SIG-M5 (cell line): Measurements from ENCODE around the gene PRKCE.

ENCODE experiments used
- DNase-seq: peaks from one replicate; lab custom pipeline; 2025; lab: John Stamatoyannopoulos, UW

PRKCE gene

DNA sequence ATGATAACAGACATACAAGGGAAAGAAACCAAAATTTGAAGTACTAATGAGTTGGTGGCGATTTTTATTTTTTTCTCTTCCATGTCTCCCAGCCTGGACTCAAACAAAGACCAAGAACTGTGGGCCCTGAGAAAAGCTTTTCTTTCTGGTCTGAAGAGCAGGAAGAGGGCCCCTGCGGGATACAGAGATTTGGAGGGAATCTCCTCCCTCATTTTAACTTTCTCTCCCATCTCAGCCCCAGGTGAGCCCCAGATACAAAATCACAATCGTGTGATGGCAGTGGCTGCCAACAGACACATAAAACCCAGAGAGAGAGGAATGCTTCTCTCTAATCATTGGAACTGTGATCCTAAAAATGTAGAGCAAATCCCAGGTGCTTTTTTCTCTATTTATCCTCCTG lies 19.5 kb upstream of the PRKCE start:
- DNase-seq: no peak

DNA sequence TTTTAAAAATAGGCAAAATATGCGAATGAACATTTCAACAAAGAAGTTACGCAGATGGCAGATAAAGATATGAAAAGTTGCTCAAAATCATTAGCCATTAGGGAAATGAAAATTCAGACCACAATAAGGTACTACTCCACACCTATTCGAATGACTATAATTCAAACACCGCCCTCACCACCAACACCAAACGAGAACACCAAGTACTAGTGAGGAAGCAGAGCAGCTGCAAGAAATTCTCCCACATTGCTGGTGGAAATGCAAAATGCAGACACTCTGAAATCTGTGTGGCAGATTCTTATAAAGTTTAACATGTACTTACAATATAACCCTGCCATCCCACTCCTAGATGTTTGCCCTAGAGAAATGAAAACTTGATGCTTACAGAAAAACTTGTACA lies 17.3 kb upstream of the PRKCE start:
- DNase-seq: no peak

DNA sequence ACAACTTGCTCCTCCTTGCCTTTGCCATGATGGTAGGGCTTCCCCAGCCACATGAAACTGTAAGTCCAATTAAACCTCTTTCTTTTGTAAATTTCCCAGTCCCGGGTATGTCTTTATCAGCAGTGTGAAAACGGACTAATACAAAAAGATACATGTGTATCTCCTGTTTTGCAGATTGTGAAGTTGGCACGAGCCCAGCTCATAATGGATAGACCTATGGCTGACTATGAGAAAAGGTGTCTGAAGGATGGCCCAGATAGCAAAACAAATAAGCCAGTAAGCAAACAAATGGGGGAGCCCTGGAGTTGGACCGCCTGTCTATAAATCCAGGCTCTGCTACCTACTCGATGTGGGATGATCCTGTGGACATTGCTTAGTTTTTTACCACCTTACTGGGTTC lies 15.5 kb upstream of the PRKCE start:
- no peak for DNase-seq

DNA sequence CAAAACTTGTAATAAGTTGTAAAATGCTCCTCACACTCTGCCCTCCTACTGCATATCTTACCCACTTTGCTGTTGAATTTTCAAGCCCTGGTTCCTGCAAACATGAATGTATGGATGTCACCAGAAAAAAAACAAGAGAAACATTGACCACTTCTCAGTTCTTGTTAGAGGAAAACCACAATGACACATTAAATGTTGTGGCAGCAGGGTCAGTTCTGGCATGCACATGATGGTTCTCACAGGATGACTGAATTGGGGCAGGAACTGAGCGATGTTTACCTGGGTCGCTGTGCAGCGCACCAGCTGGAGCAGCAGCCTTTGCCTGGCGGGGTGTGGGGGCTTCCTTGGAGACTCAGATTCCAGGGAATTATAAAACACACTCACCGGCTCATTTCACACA lies 14.0 kb upstream of the PRKCE start:
- DNase-seq: no peak

DNA sequence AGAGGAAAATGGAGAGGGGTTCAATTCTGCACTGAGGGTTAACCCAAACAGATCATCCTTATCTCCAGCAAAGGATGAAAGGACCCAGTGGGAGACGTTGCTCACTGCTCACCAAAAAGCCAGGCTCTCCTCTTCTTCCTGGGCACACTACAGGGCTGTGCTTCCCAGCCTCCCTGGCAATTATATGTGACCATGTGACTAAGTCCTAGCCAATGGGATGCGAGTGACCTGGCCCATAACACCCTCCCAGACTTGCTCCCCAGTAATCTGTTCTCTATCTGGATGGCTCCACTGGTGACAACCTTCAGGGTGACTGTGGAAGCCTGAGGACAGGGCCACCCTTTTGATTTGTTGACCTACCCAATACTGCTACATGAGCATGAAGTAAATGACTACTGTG lies 10.9 kb upstream of the PRKCE start:
- DNase-seq: no peak

DNA sequence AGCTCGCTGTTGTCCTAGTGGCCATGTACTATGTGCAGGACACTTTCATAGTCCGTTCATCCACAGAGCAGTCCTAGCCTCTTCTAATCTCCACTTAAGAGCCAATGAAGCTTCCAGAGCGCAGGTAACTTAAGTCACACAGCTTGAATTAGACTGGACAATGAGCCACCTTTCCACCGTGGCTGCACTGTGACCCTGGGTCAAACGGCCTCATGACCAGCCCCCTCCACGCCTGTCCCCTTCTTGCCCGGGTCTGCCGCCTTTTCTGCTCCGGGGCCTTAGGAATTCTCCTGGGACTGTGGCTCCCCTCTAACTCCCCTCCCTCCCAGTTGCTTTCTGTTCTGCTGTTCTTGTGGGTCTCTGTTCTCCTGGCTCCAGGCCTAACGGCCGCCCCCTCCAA lies 8.4 kb upstream of the PRKCE start:
- no peak for DNase-seq

DNA sequence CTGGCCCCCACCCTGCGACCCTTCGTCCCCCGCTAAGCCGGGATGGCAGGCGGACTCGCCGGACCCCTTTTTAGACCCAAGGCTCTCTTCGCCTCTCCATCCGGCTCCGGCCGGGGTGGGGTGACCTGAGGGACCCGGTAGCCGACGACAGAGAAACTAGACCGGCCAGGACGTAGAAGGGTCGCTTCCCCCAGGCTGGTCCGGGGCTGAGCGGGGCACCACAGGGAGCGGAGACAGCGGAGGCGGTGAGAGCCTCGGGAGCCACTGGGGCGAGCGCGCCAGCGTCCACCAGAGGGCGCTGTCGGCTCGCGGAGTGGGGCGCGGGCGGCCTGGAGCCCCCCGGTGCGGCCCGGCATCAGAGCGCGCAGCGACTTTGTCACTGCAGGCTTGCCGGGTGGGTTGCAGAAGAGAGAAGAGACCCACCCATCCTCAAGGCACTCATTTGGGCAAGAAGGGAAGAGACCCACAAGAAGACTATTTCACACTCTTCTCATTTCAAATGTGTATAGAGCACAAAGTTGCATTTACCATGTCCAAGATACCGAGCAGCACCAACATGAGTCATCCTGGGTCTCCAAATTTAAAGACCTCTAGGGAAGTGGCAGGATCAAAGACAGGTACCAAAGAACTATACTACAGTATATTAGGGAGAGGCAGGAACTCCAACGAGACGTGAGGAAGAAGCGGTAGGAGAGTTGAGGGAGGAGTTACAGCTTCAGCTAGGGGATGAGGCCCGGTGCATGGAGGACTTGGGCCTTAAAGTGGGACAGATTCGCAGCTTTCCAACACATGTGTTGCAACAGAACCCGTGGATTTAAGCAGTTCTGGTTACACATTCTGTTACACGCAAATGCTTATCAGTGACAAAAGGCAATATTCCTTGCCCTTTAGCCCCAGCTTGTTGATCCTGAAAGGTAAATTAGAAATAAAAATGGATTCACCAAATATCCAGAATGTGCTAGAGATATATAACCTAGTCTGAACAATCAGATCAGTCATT lies 7.6 kb upstream of the PRKCE start:
- no peak for DNase-seq

DNA sequence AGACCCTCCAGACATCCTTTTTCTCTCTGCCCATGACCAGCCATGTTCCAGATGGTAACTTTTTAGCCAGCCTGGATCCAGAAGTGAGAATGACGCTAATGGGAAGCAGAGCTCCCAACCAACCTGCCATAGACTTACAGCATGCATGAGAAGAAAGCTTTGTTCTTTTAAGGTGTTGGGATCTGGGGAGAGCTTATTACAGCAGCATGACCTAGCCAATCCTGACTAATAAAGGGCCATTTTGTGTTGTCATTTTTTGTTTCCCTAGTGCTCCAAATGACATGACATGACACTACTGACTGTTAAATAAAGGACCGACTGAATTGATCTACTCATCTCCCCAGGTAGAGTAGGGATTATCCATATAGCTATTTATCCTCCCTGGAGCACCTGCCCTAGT lies 5.2 kb upstream of the PRKCE start:
- DNase-seq: no peak

DNA sequence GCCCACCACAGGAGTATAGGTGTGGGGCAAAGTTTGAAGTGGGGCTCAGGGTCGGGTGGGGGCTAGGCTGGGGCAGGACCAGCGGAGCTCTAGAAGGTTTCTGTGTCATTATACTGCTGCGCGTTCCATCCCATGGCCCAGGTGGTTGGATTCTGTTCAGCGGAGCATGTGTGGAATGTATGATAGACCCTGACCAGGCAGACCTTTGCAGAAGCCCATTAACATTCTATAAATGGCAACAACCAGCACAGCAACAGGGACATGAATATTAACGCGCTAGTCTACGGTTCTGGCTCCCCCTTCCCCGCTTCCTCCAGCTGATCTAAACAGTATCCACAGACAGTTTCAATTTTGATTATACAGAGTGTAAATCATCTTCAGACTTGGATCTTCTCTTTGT lies 4.1 kb upstream of the PRKCE start:
- no peak for DNase-seq

DNA sequence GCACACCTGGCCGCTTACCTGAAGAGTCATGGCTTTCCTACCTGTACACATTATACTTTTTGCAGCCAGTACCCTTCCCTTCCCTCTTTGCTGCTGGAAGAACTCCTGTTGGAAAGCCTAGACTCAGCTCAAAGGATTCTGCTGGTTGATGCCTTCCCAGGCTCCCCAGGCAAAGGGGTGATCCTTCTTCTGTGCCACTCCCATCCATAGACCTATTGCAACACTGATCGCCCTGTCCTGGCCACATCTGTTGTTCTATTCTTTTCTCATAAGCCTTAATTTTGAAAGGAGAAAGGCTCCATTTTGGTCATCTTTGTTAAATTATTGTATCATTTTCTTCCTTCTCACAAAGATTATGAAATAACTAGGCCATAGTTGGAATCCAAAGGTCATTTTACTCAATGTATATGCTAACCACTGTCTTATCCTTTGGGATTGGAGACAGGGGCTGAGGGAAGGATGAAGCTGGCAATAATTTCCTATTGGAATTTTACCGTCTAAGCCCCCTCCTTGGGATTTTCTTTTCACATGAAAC lies 3.4 kb upstream of the PRKCE start:
- no peak for DNase-seq

DNA sequence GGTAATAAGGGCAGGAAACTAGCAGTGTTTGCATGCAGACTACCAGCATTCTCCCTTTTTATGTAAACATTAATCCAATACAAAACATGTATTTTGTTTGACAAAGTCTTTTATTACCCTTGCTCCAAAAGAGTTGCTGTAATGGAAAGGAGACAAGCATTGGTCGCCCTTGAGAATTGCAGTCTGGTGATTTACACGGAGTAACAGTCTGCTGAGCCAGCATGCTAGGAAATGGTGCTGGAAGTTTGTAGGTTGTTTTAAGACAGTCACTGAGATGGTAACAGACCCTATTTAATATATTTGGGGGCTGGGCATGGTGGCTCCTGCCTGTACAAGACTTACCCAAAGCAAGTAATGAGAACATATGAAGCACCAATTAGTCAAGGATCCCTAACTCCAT lies 2.8 kb upstream of the PRKCE start:
- DNase-seq: no peak

DNA sequence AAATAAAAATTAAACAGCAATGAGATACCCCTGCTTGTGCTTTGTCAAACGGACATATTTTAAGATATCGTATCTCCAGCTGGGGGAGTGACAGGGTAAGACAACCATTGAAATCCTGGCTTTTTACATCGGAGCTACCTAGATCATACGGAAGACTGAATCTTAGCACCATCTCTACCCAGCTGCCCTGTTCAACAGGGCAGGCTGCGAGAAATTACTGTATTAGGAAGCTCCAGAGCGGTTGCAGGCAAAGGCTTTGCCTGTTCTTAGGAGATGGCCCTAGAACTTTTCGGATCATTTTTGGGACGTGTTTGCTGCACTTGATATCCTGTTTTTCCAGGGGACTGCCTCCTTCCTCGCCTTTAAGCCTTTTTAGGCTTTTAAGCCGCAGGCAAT lies 2.0 kb upstream of the PRKCE start:
- no peak for DNase-seq

DNA sequence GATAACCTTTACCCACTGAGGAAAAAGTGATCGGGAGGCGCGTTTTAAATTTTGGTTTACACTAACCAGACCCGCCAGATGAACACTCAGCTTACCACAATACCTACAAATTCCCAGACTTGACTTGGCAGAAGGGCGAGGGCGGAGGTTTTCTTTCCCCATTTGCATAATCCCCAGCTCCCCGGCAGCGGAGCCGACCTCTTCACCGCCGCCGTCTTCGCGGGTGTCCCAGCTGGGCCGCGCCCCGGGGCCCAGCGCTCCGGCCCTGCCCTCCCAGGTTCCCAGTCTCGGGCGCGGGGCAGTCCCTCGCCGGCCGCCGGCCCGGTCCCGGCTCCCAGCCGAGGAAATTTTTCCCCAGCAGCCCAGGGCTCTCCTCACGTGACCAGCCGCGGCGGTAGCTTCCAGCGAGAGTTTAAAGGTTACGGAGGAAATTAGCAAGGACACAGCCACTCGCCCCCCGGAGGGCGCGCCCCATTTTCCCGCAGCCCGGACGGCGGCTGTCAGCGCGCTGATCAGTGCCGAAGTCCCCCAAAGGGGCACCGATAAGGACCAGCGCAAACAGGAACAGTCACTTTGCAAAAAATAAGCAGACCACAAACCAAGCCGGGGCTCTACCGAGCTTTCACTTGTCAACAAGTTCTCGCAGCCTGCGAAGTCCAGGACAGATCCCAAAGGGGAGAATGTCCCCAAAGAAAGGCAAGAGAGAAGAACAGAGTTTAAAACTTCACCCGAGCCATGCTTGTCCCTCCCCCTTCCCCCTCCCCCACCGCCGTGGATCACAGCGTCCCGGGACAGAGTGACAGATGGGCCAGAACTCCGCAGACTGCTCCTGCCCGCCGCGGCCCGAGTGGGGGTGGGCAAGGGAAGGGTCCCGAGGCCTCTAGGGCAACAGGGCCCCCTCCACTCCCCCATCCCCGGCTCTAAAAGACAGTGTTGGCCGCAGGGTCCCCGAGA lies 1.3 kb upstream of the PRKCE start:
- DNase-seq: no peak

DNA sequence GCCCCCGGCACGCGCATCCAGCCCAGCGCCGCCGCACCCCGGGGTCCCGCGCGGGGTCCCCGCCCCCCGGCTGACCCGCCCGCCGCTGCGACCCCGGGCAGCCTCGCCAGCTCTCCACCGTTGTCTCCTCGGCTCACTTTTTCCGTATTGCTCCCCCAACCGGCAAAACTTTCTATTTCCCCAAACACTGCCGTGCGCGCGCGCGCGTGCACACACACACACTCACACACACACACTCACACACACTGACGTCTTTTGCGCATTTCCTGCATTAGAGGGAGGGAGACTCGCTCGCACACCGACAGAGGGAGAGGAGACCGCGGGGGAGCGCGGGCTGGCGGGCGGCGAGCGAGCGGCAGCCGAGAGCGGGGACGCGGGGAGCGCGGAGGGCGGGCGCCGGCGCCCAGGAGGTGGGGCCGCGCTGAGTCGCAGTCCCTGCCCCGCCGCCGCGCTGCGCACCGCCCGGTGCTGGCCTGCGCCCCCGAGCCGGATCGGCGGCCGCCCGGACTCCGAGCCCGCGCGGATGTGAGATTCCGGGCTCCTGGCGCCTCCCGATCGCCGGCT lies 542 bp upstream of the PRKCE start:
- peak; percentile 66 for DNase-seq

DNA sequence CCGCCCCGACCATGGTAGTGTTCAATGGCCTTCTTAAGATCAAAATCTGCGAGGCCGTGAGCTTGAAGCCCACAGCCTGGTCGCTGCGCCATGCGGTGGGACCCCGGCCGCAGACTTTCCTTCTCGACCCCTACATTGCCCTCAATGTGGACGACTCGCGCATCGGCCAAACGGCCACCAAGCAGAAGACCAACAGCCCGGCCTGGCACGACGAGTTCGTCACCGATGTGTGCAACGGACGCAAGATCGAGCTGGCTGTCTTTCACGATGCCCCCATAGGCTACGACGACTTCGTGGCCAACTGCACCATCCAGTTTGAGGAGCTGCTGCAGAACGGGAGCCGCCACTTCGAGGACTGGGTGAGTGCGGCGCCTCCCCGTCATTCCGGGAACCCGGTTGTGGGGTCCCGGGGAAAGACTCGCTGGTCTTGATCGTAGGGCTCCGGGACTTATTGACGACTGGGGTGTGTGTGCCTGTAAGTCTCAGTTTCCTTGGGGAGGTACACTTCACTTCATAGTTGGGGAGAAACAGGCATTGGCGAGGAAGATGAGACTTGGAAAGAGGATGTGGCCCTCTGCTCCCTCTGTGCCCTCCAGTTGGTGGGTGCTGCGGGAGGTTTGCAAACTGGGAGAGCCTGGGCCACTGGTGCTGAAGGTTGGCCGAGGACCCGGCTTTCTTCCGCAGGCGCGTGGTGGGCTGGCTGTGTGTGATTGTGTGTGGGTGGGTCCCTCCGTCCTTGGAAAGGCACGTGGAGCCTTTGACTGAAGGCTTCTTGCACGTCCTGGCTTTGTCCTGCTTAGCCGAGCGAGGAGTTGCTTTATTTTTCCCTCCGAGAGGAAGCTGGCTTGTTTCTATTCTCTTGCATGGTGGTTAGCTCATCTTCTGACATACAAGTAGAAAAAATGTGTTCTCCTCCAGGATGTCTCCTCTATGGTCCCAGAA lies 886 bp downstream of the PRKCE start:
- no peak for DNase-seq

DNA sequence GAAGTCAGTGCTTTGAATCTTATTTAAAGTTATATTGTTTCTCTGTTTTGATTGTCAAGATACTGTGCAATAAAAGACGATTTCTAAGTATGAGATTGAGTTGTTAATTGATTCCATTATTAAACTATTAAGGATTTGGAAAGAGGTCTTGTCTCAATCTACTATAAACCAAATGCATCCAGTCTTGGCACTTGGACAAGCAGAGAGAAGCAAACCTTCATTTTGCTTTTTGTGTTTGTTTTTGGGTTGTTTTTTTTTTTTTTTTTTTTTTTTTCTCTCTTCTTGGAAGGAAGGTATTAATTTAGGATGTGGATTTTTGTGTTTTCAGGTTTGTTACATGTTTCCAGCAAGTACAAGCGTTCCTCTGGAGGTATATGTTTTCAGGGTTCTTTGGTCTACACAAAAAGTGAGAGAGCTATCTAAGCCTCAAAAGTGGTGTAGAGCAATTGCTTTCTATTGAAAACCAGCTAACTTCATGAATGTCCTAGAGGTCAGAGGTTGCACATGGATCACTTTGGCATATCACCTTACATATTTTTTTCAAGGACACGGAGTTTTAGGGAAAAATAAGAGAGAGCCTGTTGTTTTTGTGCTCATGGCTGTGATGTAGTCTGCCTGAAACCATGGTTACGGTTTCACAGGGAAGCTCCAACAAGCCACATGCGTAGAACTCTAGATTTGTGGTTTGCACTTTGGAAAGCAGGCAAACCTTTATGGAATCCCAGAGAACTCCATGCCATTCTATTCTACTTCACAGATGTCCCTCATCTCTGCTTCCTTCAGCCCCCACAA lies 1.8 kb downstream of the PRKCE start:
- DNase-seq: no peak

DNA sequence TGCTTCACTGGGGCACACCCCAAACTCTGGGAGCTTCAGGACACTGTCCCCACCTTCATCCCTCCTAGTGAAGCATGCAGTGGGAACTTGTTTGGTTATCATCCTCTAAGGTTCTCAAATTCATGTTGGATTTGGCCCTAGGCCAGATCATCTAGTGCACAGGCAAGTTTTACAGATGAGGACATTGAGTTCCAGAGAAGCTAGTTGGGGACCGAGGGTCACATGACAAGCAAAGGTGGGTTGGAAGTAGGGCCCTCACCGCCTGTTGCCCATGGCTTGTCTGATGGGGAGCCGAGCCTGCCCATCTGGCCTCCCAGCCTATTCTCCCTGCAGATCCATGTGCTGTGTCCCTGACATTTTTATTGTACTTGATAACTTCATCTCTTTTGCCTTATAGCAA lies 2.8 kb downstream of the PRKCE start:
- no peak for DNase-seq

DNA sequence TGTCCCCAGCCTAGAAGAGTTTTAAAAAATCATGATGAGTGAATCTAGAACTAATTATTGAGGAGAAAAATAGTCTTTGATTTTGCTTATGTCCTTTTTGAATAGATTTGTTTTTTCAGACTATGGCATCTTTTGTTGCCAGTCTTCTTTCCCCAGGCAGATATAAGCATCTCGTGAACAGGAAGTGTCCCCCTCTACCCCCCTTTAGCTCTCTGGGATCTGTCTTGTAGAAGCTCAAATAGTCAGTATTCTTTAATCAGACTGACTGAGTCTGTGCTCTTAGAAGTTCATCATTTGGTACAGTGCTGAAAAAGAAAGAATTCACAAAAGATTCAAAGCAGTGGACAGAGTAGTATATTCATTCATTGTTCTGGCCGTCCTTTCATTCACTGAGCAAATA lies 10.4 kb downstream of the PRKCE start:
- no peak for DNase-seq

DNA sequence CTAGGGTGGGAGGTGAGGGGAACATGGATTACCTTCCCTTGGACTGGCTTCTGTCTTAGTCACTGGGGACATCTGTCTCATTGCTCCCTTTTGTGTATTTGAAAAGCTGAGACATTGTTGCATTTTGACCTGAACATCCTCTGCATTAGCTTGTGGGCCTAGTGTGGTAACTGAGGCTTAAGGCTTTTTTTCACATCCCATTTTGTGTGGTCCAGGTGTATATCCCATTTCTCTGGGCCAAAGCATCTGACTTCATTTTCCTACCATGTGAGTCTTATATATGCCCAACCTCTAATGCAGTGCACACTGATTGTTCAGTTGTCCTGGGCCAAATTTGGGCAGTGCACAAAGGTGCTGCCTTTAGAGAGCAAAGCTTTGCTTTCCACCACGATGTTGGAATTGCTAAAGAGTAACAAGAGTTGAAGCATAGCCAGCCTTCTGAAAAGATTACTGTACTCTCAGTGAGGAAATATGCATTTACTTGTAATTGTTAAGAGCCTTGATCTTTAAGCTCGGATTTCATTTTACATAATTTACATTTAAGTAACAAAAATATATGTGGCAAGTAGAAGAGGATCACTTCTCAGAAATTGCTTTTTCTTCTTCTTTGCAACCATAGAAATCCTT lies 13.3 kb downstream of the PRKCE start:
- no peak for DNase-seq

DNA sequence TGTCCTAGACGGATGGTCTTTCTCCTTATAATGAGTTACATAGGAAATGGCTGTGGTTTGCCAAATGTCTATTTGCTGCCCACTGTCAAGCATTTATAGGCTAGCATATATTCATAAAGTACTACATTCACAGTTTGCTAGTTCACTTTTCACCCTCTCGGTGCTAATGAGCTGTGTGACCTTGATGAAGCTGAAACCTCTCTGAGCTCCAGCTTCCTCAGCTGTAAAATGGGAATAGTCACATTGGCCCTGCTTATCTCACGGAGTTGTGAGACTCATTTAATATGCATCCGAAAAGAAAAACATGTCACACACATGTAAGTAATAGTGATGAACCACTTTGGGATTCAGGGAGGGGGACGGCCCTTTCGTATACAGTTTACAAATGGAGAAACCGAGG lies 17.0 kb downstream of the PRKCE start:
- no peak for DNase-seq
